K562 (cell line): ENCODE data around the gene CLPSL2. TPM values are rescaled to one million over a fixed set of nuclear protein-coding genes. Genes with fewer than 3 reads are reported as not detected.

Experiments used
- ATAC-seq: fragments of 200-7000 bp; cut with Tn5 transposase; 3 replicates; pipeline ENCODE4 v1.9.1; 2020; ENCODE audit warnings: moderate library complexity
- BruUV-seq: library from RNA; stranded (reverse); fragments of 400-500 nt; replicated peaks from 2 replicates; lab custom pipeline; 2021; lab: Mats Ljungman, UMichigan
- CTCF ChIA-PET: fragments of 300-600 bp; formaldehyde crosslinking; extraction: SDS; loops from one replicate; lab custom pipeline; 2021; ENCODE audit warnings: low intra/inter-chr PET ratio; lab: Yijun Ruan, JAX
- POLR2A ChIA-PET: fragments of 300-600, 350-650 bp; sonication (Branson Sonifier 250); formaldehyde crosslinking; extraction: SDS; loops from one replicate; lab custom pipeline; 2021; ENCODE audit warnings: antibody characterized with exemption, inconsistent platforms; lab: Yijun Ruan, JAX
- DNase-seq, 4 experiments: peaks; one replicate each; pipeline versions ENCODE4 v3.0.0 to v3.0.0-alpha.2; 2011 to 2018; ENCODE audit warnings: low spot score in 3 of 4, mixed read lengths in 3 of 4; ENCODE audit errors: extremely low read depth in 1 of 4
- FAIRE-seq: peaks from 2 replicates; lab custom pipeline; 2011; peaks lifted over from hg19 to GRCh38; lab: Jason Lieb, UNC
- H2AFZ ChIP-seq: 2 replicates; pipeline ENCODE4 v1.6.0; 2011; ENCODE audit warnings: low read depth, low read length, control low read depth, inconsistent platforms
- H3K27ac ChIP-seq: fragments of 200-600 bp; 3 replicates; pipeline ENCODE4 v1.8.0; 2011; ENCODE audit warnings: low read depth, mild to moderate bottlenecking, control low read depth, inconsistent platforms, low read length, moderate library complexity, mixed read lengths; ENCODE audit errors: extremely low read depth
- H3K27me3 ChIP-seq, 2 experiments: fragments of 300-600 bp in 1 of 2; 2 replicates in 1 of 2; 3 replicates in 1 of 2; pipeline versions ENCODE4 v1.6.0 to v1.8.0; 2011; ENCODE audit warnings: inconsistent platforms in 2 of 2, low read length in 2 of 2, mild to moderate bottlenecking in 1 of 2, mixed read lengths in 1 of 2, moderate library complexity in 1 of 2; ENCODE audit not compliant: control insufficient read depth in 2 of 2, insufficient read depth in 2 of 2
- H3K36me3 ChIP-seq: fragments of 300-600 bp; 3 replicates; pipeline ENCODE4 v1.8.0; 2011; ENCODE audit warnings: mild to moderate bottlenecking, low read length, inconsistent platforms; ENCODE audit not compliant: control insufficient read depth, insufficient read depth
- H3K4me1 ChIP-seq, 2 experiments: fragments of 200-600 bp in 1 of 2; replicated peaks in 1 of 2; 2 replicates in 1 of 2; 3 replicates in 1 of 2; pipeline versions ENCODE4 v1.5.1 to v1.8.0; 2011; ENCODE audit warnings: inconsistent platforms in 2 of 2, low read length in 2 of 2, mild to moderate bottlenecking in 1 of 2, mixed read lengths in 1 of 2, moderate library complexity in 1 of 2; ENCODE audit not compliant: control insufficient read depth in 2 of 2, insufficient read depth in 2 of 2
- H3K4me2 ChIP-seq: 2 replicates; pipeline ENCODE4 v1.6.1; 2011; ENCODE audit warnings: low read length, control low read depth, inconsistent platforms, mixed read lengths; ENCODE audit not compliant: insufficient read depth
- H3K4me3 ChIP-seq: fragments of 200-600 bp; sonication (generic), shearing (Covaris generic); 2 replicates; pipeline ENCODE4 v1.5.1; 2016; ENCODE audit warnings: control low read depth, inconsistent platforms
- H3K79me2 ChIP-seq: fragments of 200-600 bp; 3 replicates; pipeline ENCODE4 v1.8.0; 2011; ENCODE audit warnings: low read length, inconsistent platforms; ENCODE audit not compliant: control insufficient read depth, insufficient read depth
- H3K9ac ChIP-seq, 2 experiments: 2 replicates each; pipeline versions ENCODE4 v1.6.0 to v1.6.1; 2011; ENCODE audit warnings: low read depth in 2 of 2, low read length in 2 of 2, control low read depth in 1 of 2, inconsistent platforms in 1 of 2, mild to moderate bottlenecking in 1 of 2, mixed read lengths in 1 of 2; ENCODE audit not compliant: insufficient read depth in 1 of 2
- H3K9me1 ChIP-seq: one replicate; pipeline ENCODE4 v1.6.0; 2011; ENCODE audit warnings: inconsistent platforms, mild to moderate bottlenecking, low read length, moderate library complexity; ENCODE audit not compliant: control insufficient read depth, insufficient read depth
- H3K9me3 ChIP-seq: replicated peaks from 2 replicates; pipeline ENCODE4 v1.5.1; 2011; ENCODE audit warnings: low read depth, low read length, inconsistent platforms; ENCODE audit not compliant: control insufficient read depth, insufficient read depth
- H4K20me1 ChIP-seq: replicated peaks from 2 replicates; pipeline ENCODE4 v1.6.1; 2011; ENCODE audit warnings: low read length, inconsistent platforms, mixed read lengths; ENCODE audit not compliant: control insufficient read depth, insufficient read depth
- CCAR2 ChIP-seq: fragments of 200-400 bp; formaldehyde crosslinking; IDR thresholded peaks from 2 replicates; pipeline ENCODE4 v1.6.1; 2017; ENCODE audit warnings: mild to moderate bottlenecking, low read depth, low read length
- CEBPG ChIP-seq, 3 experiments: fragments of 200-800 bp in 1 of 3; sonication (Bioruptor generic) in 1 of 3; sonication (generic) in 1 of 3; formaldehyde crosslinking in 1 of 3; IDR thresholded peaks in 2 of 3; conservative IDR thresholded peaks in 1 of 3; 2 replicates each; pipeline versions ENCODE4 v1.6.1 to v1.8.0; 2016 to 2022; ENCODE audit warnings: missing compliant biosample characterization in 2 of 3, missing genetic modification characterization in 2 of 3, mild to moderate bottlenecking in 1 of 3, missing genetic modification reagents in 1 of 3
- DPF2 ChIP-seq: fragments of 450-650 bp; IDR thresholded peaks from 2 replicates; pipeline ENCODE4 v1.6.1; 2016
- ELF1 ChIP-seq: fragments of 200-800 bp; sonication (Bioruptor generic); IDR thresholded peaks from 2 replicates; pipeline ENCODE4 v1.6.1; 2016; ENCODE audit warnings: missing genetic modification characterization, missing compliant biosample characterization
- ETV1 ChIP-seq: fragments of 450-650 bp; conservative IDR thresholded peaks from 2 replicates; pipeline ENCODE4 v1.6.1; 2016; ENCODE audit warnings: missing genetic modification characterization, control low read depth, low read depth, missing compliant biosample characterization
- HMGN3 ChIP-seq: IDR thresholded peaks from 2 replicates; pipeline ENCODE4 v1.6.1; 2011; ENCODE audit warnings: borderline replicate concordance, low read depth, mild to moderate bottlenecking, mixed read lengths, low read length; ENCODE audit not compliant: insufficient read length; ENCODE audit errors: extremely low read depth
- NCOA4 ChIP-seq: fragments of 450-650 bp; IDR thresholded peaks from 2 replicates; pipeline ENCODE4 v1.6.1; 2018; ENCODE audit warnings: mild to moderate bottlenecking; ENCODE audit not compliant: partially characterized antibody
- RBBP5 ChIP-seq: fragments of 200-600 bp; sonication (generic); IDR thresholded peaks from 2 replicates; pipeline ENCODE4 v1.6.1; 2012; ENCODE audit warnings: borderline replicate concordance, mild to moderate bottlenecking, low read length, control low read depth, inconsistent platforms; ENCODE audit not compliant: insufficient read depth, poor library complexity, severe bottlenecking
- SAP30 ChIP-seq: fragments of 200-600 bp; sonication (generic); IDR thresholded peaks from 2 replicates; pipeline ENCODE4 v1.6.1; 2012; ENCODE audit warnings: borderline replicate concordance, low read depth, mild to moderate bottlenecking, moderate library complexity, low read length, control low read depth, inconsistent platforms; ENCODE audit not compliant: insufficient read depth, poor library complexity, severe bottlenecking
- SMARCC2 ChIP-seq: fragments of 450-650 bp; IDR thresholded peaks from 2 replicates; pipeline ENCODE4 v1.6.1; 2017; ENCODE audit warnings: antibody characterized with exemption, moderate library complexity, mild to moderate bottlenecking, low read depth
- ZNF431 ChIP-seq: sonication (generic); formaldehyde crosslinking; IDR thresholded peaks from 2 replicates; pipeline ENCODE4 v1.8.0; 2022; ENCODE audit warnings: mild to moderate bottlenecking, missing genetic modification reagents
- WGBS: fragments of 100-300 bp; shearing (Covaris generic); methylation state at CpG from one replicate; pipeline ENCODE4 v1.1.6; 2016; ENCODE audit warnings: low coverage, mixed read lengths; ENCODE audit not compliant: insufficient coverage; ENCODE audit errors: missing lambda C conversion rate; 5-methylcytosine and 5-hydroxymethylcytosine counted together
- in situ Hi-C: fragments of 300-500 bp; cut with MboI; formaldehyde crosslinking; loops from 4 replicates; pipeline ENCODE4 v1.15.0; 2018; ENCODE audit warnings: inconsistent platforms, mixed read lengths
- intact Hi-C: fragments of 100-400 bp; cut with micrococcal nuclease; formaldehyde crosslinking; loops from 2 replicates; pipeline ENCODE4 v1.14.2; 2022
- polyA plus RNA-seq, 8 experiments: library from polyadenylated mRNA; depleted of rRNA in 4 of 8; stranded (reverse) in 5 of 8; unstranded in 3 of 8; fragments of >200 nt; fragmentation: Nextera tagmentation in 2 of 8; fragmentation: Illumina TruSeq in 1 of 8; extraction: Ambion mirVana in 2 of 8; extraction: Trizol in 1 of 8; gene quantifications; 2 replicates each; pipeline versions ENCODE4 v1.2.1 to v1.2.3, GENCODE V29; 2011 to 2014; ENCODE audit warnings: inconsistent platforms in 1 of 8, missing spikeins in 1 of 8
- total RNA-seq, 7 experiments: library from RNA; depleted of rRNA in 6 of 7; stranded (reverse); fragments of >200 nt in 6 of 7; fragmentation: Illumina TruSeq in 2 of 7; extraction: Trizol in 2 of 7; gene quantifications; 2 replicates each; pipeline versions ENCODE4 v1.2.1 to v1.2.3, GENCODE V29; 2011 to 2021; ENCODE audit warnings: low replicate concordance in 1 of 7
- TF ChIP-seq, protein P1 (sequence below): fragments of 250-450 bp; sonication (Bioruptor Pico); IDR thresholded peaks from 2 replicates; pipeline ENCODE4 v1.4.0; 2020; ENCODE audit warnings: borderline replicate concordance
- TF ChIP-seq, protein P2 (sequence below), 2 experiments: fragments of 450-650 bp in 1 of 2; sonication (generic) in 1 of 2; formaldehyde crosslinking; conservative IDR thresholded peaks; 2 replicates each; pipeline versions ENCODE4 v1.4.0 to v1.8.1; 2020 to 2022; ENCODE audit warnings: mild to moderate bottlenecking in 1 of 2, missing genetic modification reagents in 1 of 2
- TF ChIP-seq, protein P3 (sequence below): conservative IDR thresholded peaks from 2 replicates; pipeline ENCODE4 v1.6.1; 2011; ENCODE audit warnings: low read depth, mild to moderate bottlenecking, low read length; ENCODE audit not compliant: control insufficient read depth

Gene CLPSL2
- total and polyA plus RNA-seq, 9 of the 15 experiments (the other 6 are each of a cell fraction or from before 2014, with no cell fraction given), result not detected

DNA sequence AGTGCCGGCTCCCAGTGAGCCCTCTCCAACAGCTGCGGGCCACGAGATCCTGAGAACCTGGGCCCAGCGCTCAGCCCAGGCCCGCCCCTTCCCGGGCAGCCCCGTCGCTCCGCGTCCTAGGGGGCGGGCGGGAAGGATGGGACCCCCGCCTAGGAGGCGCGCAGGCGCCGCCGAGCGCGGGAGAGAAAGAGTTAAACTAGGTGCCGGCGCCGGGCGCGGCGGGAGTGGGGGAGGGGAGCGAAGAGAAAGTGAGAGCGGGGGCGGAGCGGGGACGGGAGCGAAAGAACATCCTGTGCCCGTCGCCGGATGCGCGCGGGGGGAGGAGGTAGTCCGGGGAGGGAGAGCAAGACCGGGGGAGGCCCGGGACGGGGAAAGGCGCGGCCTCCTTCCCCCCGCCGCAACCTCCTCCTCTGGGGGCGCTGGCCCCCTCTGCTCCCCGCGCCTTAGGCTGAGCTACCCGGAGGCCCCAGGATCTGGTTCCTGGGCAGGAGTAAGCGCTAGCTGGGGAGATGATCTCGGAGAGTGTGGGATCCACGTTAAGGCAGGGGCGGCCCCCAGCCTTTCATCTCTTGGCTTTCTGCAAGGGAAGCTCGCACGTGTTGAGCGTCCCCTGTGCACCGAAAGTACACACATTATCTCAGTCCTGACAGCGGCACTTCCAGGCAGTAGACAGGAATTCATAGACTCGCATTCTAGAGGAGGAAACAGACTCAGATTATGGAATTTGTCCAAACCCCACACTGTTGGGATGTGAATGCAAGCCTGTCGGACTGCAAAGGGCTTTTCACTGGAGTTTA, 44.5 kb upstream of the CLPSL2 start:
- DNase-seq (peak; percentile 97 to 98 (median 98)), ATAC-seq (peak; percentile 75), FAIRE-seq (peak; percentile 75)
- Histone ChIP-seq H3K27ac (peak overlapping the region; percentile 85), H3K27me3 (no peaks in the 10 kb centered on the region), H3K4me3 (peak overlapping the region; percentile 77), H3K79me2 (no peaks in the 10 kb centered on the region; the same call in 2 of the 3 replicates), H2AFZ (peak overlapping the region; percentile 87), H3K9me1 (no peaks in the 10 kb centered on the region), H3K4me2 (peak overlapping the region; percentile 77), H4K20me1 (no peaks in the 10 kb centered on the region), H3K9ac (peak overlapping the region; percentile 71 to 95), H3K9me3 (no peaks in the 10 kb centered on the region), H3K36me3 (no peaks in the 10 kb centered on the region), H3K4me1 (peaks cover 46 to 63% of the 10 kb centered on the region in 2 experiments)
- intact Hi-C loops, result loop anchor here (1.0 to 10.0 kb wide), 3 partner anchors 44 to 363 kb away; partner anchors contain the start of gene FKBP5
- under 1% methylated on average over 27 of the region's 61 CpGs for WGBS
- ChIA-PET POLR2A (interaction anchor here (0.5 to 1.2 kb wide), 9 partner anchors 11 to 1485 kb away, joined by 3 to 4 read pairs (median 3); no protein-coding TSS in a partner anchor), CTCF (interaction anchor here (0.6 to 1.3 kb wide), 3 partner anchors 148 to 438 kb away, joined by 4 to 12 read pairs (median 6); no protein-coding TSS in a partner anchor)
- in situ Hi-C loops, result no loop called here
- BruUV-seq, result TSS peak; percentile 87
- TF ChIP-seq SAP30 (peak; percentile 75), ELF1 (tag) (no peak), DPF2 (peak; percentile 79), CEBPG (CRISPR knock-in tag; IDR thresholded peaks at IDR 0.05) (0 out of 2 replicates have a peak, but pooled peaks have one; percentile 12), CEBPG (tag; conservative IDR thresholded peaks at IDR 0.05 in 1 of 2, IDR thresholded peaks at IDR 0.05 in 1 of 2) (no peak), CCAR2 (no peak), NCOA4 (no peak), RBBP5 (peak; percentile 78), ZNF431 (CRISPR knock-in tag) (0 out of 2 replicates have a peak, but pooled peaks have one; percentile 19), SMARCC2 (0 out of 2 replicates have a peak, but pooled peaks have one; percentile 26), HMGN3 (peak; percentile 95), ETV1 (tag) (peak; percentile 97)
- TF ChIP-seq, protein P1, sequence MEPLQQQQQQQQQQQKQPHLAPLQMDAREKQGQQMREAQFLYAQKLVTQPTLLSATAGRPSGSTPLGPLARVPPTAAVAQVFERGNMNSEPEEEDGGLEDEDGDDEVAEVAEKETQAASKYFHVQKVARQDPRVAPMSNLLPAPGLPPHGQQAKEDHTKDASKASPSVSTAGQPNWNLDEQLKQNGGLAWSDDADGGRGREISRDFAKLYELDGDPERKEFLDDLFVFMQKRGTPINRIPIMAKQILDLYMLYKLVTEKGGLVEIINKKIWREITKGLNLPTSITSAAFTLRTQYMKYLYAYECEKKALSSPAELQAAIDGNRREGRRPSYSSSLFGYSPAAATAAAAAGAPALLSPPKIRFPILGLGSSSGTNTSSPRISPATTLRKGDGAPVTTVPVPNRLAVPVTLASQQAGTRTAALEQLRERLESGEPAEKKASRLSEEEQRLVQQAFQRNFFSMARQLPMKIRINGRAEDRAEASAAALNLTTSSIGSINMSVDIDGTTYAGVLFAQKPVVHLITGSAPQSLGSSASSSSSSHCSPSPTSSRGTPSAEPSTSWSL (CRISPR knock-in tag), result no peak
- TF ChIP-seq, protein P2, sequence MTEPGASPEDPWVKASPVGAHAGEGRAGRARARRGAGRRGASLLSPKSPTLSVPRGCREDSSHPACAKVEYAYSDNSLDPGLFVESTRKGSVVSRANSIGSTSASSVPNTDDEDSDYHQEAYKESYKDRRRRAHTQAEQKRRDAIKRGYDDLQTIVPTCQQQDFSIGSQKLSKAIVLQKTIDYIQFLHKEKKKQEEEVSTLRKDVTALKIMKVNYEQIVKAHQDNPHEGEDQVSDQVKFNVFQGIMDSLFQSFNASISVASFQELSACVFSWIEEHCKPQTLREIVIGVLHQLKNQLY (CRISPR knock-in tag; conservative IDR thresholded peaks at IDR 0.05), result peak in 1 of 2 experiments; percentile 53; a peak in 1 of 4 replicates
- TF ChIP-seq, protein P3, sequence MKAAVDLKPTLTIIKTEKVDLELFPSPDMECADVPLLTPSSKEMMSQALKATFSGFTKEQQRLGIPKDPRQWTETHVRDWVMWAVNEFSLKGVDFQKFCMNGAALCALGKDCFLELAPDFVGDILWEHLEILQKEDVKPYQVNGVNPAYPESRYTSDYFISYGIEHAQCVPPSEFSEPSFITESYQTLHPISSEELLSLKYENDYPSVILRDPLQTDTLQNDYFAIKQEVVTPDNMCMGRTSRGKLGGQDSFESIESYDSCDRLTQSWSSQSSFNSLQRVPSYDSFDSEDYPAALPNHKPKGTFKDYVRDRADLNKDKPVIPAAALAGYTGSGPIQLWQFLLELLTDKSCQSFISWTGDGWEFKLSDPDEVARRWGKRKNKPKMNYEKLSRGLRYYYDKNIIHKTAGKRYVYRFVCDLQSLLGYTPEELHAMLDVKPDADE, result peak; percentile 80; the same call in 1 of the 2 replicates
